ENCODE measurements around the gene PGAP1.
A peak's percentile ranks its signal among the peaks of the same experiment; 100 is the strongest.

PGAP1 gene

DNA sequence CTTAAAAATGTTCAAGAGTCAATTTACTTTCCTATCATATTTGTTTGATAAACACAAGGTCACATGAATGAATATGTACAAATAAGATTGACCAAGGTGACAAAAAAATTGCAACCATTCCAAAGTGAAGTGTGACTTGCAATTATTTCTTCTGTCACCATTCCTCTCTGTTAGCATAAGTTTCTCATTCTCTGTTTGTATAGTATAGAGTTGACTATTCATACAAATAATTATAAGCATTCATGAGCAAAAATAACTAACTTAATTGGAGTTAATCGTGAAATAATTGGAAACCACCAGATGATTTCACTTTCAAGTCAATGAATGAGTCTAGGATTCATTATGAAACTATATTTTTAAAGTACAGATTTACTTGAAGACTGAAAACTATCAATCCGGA, 42.1 kb downstream of the PGAP1 start:
- no peak for DNase-seq

DNA sequence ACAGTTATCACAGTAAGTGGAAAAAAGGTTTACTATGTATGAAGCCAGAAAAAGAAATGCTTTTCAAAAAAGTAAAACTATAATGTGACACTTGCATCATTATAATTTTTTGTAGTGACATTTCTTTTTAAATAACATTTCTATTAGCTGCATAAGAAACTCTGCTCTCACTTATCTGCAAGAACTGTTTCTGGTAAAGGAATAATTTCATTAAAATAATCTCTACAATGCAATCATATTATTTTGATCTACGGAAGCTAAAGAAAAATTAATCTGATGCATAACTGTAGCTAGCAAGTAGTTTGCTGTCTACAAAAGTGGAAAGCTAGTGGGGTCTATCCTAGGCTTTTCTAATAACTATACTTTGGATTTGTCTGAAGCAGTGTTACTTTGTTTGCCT, 50.1 kb downstream of the PGAP1 start:
- no peak for DNase-seq

DNA sequence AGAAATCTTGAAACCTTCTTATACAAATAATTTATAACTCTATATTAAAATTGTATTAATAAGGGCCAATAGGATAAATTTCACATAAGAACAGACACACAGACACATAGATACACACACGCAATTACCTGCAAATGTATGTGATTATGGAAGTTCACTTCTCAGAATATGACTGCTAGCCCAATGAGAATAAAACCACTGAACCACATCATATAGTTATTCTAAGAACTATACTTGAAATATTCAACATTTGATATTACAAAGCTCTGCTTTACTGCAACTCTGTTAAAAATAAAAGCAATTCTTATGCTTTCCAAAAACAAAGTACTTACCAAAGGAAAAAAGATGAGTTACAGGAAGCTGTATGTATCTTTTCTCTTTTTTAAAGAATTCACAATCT, 51.1 kb downstream of the PGAP1 start:
- no peak for DNase-seq

DNA sequence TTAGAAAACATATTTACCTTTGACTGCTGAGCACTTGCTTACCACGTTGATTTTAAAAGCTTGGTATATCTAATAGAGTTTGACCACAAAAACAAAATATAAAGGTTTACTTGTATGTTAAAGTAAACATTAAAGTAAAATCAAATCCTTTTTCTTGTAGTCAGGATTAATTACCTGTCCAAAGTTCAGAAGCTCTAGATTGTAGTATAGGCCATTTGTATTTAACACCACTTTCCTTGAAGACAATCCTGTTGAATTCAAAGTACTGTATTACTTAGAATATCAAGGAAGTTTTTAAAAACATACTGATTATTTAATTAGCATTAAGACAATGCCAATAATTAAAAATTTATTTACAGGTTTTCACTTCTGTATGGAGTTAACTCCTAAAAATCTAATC, 53.0 kb downstream of the PGAP1 start:
- DNase-seq = no peak

DNA sequence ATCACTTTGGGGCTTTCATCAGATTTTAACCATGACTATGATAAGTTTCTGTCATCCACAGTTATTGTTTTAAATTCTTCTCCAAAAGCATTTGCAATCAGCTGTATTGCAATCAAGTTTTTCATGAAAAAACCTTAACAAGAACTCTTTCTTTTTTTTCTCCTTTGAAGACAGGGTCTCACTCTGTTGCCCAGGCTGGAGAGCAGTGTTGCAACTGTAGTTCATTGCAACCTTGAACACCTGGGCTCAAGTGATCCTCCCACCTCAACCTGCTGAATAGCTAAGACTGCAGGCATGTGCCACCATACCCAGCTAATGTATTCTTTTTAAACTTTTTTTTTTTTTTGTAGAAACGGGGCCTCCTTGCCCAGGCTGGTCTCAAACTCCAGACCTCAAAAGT, 71.9 kb downstream of the PGAP1 start:
- no peak for DNase-seq

DNA sequence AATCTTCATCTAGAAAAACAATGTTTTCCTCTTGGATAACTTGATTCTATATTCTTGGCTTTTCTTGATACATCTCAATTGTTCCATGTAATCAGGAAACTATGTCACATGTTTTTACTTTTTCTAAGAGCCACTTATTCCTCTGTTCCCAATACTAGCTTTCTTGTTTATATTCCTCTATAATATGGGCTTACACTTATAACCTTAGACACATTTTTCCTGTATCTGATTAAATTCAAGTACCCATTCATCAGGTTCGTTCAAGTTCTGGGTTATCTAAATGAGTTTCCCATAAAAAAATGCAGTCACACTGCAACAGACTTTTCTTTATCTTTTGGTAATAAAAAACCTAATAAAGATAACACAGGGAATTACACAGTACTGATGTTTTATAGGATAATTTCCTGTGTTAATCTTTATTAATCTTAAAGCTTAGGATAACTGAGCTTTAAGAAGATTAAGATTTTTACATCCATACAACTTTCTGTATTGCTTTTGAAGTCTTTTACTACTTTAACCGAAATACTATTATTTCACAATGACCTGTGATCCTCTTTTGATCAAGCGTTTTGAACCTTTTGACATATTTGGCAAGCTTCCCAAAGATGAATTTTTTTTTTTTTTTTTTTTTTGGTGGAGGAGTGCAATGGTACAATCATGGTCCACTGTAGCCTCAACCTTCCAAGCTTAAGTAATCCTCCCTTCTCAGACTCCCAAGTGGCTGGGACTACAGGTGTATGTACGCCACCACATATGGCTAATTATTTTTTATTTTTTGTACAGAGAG, 73.0 kb downstream of the PGAP1 start:
- DNase-seq = no peak

DNA sequence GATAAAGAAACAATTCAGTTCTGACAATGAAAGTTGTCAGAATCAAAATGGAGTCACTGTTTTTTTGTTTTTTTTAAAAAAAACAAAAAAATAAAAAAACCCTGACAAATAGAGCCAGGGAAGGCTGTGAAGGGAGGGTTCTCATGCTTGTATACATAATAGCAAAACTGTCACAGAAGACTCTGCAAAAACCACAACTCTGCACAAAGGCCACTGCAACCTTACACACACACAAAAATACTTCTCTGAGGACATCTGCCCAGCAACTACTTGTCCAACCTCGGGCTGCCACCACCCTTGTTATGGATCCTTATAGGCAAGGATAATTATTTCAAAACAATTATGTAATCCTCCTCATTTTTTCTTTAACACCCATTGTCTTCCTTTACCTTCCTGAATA, 75.4 kb downstream of the PGAP1 start:
- DNase-seq = no peak

DNA sequence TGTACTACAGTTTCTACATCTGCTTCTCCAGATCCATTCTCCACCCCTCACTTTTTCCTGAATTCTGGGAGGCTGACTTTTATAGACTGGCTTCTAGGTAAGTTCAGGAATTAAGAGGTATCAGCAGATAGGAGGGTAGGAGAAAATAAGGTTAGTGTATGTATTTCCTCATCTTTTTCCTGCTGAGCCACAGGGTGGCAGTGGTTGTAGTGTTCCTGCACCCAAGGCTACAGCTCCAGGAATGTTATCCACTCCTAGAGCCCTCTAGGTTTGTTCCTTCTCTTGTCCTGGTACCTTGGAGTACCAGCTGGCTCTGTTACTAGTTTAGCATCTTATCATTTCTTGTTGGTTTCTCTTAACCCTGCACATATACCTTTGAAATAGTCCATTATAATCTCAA, 76.6 kb downstream of the PGAP1 start:
- DNase-seq = no peak

DNA sequence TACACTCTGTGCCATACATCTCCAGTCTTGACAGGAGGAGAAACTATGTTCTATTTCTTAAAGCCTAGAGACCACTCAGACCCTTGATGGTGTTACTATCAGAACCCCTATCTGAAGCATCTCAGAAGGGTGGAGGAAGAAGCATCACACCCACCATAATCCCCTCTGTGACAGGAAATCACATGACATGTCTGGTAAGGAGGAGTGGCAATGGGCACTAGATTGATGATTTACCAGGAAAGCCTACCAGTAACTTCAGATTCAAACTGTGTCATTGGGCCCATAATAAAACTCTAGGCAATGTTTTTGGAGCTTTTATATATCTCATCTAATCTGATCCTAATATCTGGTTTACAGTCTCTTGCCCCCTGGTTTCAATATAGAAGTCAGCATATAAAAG, 80.2 kb downstream of the PGAP1 start:
- DNase-seq = no peak

DNA sequence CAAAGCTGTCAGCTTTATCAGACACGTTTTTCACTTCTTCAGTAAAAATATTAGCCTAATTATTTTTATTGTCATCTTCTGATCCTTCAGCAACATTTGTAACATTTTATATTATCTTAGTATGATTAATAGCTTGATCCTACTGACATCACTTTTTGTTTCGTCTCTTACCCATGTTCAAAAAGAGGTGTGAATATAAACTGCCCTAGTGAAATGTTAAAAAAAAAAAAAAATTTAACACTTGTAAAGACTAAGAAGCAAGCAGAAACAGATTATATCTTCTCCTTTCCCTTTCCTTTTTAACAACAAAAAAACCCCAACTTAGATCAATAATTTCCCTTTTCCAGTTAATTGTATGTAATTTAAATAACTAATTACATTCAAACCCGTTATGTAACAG, 81.1 kb downstream of the PGAP1 start:
- no peak for DNase-seq

DNA sequence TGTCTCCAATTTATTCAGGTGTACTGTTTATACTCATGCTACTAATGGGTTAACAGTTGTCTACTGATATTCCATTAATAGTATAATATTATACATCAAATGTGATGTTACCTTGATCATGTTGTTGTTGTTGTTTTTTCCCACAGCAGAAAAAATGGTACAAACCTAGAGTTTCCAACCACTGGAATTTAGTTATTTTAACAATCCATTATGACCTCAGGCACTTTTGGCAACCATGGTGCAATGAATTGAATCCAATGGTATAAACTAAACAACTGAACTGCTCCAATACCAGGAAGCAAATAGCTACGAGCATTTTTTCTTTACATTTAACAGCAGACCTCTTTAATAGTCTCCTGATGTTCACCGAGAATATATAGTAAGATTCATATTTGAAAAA, 86.3 kb downstream of the PGAP1 start:
- DNase-seq = no peak

DNA sequence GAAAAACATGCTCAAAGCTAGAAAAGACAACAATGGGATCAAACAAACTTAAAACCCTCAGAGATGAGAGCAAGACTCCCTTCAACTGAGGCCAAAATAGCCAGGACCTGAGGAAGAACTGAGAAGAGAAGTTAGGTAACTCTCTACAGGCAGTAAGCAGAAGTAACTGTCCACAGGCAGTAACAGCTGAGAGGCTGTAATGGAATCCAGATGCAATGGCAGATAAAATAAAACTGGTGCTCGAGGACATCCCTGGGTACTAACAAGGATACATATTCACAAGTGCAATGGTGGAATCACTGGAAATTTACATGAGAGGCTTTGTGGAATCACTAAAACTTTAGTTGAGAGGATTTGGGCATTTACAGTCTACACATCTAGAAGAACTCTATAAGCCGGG, 86.9 kb downstream of the PGAP1 start:
- no peak for DNase-seq

DNA sequence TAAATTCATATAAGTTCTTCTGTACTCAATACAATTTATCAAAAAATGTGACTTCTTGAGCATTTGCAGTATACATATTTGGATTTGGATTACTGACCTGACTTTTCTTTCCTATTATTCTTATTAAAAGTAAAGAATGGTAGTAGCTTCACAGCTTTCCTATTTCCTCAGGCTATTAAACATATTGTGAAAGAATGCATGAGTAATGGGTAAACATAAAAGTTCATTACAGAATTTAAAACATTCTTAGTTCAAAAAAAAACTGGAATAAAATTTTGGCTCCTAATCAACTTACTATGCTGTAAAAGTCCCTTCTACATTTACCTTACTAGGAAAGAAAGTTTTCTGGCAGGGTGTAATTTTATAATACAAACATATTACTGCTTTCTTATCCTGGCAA, 90.1 kb downstream of the PGAP1 start:
- no peak for DNase-seq

DNA sequence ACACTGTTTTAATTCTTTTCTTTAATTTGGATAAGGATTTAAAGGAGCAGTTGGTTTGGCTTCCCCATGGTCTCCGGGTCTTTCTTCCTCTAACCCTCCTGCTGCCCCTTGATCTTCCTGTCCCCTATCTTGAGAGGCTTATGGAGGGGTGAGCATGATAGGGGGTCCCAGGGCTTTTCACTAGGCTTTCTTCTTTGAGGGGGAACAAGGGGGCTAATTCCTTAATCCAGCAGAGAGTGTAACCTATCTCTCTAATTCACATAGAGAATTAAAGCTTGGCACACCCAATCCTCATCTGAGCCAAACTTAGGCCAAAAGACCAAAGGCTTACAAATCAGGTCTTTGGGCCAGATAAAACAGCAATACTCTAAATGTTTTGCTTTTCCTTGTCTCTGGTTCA, 95.8 kb downstream of the PGAP1 start:
- DNase-seq = no peak

DNA sequence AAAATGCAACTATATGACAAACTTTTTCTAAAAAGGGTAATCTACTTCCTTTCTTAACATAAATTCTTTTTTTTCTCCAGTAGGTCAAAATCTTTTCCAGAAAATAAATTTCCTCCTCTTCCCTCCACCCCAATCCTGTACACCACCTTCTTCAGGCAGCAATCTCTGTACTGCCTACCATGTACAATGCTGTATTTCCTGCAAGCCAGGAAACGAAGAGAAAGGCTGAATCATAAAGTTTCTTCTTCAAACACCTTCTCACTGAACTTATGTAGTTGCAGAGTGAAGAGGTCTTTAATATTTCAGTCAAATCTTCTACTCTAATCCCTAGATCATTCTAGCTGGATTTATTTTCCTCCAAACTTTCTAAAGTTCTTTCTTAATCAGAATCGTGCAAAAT, 99.2 kb downstream of the PGAP1 start:
- DNase-seq = no peak

DNA sequence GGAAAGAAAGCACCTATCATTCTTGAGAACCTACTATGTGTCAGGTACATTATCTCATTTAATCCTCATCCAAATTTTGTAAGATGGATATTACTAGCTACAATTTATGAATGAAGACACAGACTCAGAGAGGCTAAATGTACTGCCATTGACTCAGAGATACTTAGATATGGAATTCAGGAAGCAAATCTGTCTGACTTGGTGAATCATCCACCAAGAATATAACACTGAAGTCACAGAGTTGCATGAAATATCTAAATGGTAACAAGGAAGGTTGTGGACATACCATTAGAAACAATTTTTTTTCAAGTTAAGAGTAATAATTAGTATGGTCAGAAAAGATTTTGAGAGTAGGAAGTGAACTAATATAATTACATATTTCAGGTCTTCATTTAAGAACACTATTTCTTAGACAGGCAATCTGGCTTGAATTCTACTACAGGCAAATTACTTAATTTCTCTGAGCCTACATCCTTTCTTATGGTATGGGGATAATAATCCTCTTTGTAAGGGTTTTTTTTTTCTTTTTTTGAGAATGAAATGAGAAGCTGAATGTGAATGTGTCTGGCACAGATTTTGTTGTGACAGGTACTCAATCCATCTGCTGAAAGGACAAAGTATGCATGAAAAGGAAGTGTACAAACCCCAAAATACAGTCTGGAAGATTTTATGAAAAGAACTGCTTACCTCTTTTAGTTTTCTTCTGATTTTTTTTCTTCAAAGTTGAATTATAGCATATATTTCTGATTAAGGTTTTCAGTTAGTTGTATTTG, 102.6 kb downstream of the PGAP1 start:
- peak; percentile 17 for DNase-seq

DNA sequence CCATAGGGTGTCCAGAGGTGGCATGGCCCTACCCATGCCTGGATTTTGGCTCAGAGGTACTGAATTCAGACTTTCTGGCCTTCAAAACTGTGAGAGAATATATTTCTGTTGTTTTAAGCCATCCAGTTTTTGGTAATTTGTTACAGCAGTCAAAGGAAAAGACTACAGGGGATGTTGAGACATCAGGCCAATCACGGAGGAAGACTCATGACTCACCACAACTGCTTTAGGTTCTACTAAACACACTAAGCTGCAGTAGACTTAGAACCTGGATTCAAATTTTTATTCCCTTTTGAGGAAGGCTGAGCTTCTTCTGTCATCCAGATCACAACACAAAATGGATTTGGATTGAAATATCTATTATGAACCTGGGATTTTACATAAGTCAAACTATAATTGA, 105.3 kb downstream of the PGAP1 start:
- DNase-seq = no peak

DNA sequence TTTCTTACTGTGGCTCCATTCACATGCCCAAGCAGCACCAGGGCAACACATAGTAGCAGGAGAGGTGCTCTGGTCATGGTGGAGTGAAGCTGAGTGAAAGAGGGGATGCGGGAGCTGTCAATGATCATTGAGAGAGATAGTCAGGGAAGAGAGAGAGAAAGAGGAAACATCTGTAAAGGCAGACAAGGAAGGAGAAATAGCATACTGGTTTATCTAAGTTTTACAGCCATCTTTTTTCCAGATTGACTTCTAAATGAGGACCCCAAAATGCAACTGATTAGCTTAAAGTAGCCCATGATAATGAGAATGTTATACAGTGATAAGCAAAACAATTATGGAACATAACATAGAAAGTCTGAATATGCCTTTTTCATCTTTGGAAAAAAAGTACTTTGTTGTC, 117.2 kb downstream of the PGAP1 start, which contains the start of gene C2orf66:
Gene C2orf66 (minus strand): TSS at position 96 of the 400 bp plus-strand sequence. CDS start 19 bp downstream, at position 77.
- DNase-seq = no peak

DNA sequence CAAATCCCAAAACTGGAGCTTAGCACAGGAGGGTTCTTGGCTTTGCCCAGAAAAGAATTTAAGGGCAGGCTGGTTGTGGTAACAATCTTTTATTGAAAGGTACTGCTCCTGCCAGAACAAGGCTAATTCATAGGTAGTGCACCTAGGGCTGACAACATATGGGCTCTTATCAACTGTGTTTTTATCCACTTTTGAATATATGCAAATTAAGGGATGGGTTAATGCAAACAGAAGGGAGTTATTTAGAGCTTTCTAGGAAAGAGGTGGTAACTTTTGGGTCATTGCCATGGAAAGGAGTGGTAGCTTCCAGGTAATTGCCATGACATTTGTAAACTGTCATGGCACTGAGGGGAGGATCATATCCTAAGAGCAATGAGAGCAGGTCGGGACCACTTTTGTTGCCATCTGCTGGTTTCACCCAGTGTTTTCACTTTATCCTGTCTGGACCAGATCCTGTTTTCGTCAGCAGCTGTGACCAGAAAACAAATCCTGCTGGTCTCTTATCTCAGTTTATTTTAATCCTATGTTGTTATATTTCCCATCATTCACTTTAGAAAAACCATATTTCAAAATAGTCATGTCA, 118.3 kb downstream of the PGAP1 start:
- no peak for DNase-seq

DNA sequence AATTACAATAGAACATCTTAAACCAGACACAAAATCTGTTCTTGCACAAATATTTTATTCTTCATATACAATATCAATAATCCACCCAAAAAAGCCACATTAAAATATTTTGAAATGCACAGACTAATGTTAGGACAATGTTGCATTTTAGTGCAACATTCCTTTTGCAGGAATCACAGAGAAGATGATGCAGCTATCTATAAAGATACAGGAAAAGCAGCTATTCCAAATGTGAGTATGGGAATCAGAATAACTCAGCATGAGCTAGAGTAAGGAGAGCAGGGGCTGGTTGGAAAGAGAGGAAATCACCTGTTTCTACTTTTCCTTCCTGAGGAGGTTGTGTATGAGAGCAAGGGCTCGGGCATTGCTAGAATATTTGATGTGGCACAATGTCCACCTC, 122.1 kb downstream of the PGAP1 start:
- DNase-seq = no peak

DNA sequence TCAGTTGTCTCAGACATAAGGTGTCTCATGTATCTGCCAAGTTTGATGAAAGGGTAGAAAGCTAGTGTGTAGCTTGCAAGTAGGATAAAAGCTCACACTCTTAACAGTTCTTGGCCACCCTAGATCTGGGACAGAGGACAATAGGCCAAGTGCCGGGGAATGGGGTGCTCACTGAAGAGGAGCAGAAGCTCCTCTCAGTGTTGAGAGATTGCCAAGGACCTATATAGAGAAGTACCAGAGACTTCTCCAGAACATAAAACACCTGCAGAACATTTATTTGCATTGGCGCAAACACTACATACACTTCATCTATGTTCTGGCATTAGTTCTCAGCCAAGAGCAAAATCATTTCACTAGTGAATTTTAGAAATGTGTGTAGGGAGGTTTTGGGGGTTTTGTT, 124.1 kb downstream of the PGAP1 start:
- no peak for DNase-seq

DNA sequence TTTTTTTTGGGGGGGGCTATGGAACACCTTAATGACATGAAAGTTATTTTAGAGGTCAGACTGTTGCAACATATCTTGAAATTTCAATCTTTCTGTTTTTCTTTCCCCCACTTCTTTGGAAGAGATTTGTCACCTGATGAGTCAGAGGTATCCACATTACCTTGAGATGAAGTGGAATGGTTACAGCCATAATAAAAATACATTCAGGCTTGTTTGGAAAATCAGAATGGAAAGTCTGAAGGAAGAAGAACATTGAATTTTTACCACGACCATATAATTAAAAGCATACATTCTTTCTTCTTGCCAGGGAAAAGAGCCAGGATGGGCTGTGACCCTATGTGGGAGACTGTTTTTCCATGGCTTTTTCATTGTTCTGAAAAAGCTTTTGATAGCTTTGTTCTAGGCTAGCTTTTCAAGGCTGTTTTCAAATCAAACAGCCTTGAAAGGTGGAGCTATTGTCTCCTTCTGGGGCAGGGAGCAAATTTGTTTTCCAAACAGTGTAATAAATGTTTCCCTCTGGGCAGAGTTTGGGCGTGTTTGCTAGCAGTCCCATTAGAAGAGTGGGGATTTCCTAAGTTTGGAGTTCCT, 124.7 kb downstream of the PGAP1 start:
- no peak for DNase-seq

DNA sequence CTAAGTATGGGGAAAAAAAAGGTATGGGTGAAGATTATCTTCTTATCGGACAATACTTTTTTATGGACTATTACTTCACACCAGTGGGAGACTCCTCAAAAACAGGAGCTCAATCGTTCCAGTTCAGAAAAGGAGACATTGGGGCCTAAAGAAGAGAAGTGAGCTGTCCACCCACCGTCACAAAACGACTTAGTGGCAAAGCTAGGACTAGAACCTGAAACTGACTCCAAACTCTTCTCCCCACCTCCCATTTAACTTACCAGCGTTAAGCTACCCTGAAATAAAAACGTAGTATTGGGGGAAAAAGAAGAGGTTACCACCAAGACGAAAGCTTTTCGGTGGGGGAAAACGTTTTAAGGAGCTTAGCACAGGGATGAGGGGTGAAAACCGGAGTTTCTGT, 127.5 kb downstream of the PGAP1 start:
- no peak for DNase-seq

DNA sequence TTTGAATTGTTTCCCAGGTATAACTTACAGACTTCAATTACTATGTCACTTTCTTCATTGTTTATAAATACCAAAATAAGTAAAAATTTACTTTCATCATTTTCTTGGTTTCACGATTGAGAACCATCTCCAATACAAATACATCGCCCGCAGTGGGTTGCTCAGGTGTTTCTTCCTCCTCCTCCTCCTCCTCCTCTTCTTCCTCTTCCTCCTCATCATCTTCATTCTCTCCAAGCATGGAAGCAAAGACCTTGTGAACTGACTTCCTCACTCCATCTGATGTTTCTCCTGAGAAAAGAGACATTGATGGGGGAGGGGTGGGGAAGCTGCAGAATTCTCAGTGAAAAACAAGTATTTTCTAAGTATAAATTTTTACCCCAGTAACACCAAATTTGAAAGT, 133.6 kb downstream of the PGAP1 start:
- no peak for DNase-seq
